OCI-LY7 (cell line): Measurements from ENCODE around the gene LAMA2.

Source experiments
- EZH2phosphoT487 ChIP-seq: fragments of 200-600 bp; sonication (generic); IDR thresholded peaks from 2 replicates; pipeline ENCODE4 v1.6.1; 2018; ENCODE audit warnings: low read depth, borderline replicate concordance, mild to moderate bottlenecking, mixed run types, antibody characterized with exemption, low read length, moderate library complexity, mixed read lengths
- TF ChIP-seq, protein P1 (sequence below): fragments of 200-600 bp; sonication (generic); conservative IDR thresholded peaks from 2 replicates; pipeline ENCODE4 v1.5.1; 2014; ENCODE audit warnings: mild to moderate bottlenecking, antibody characterized with exemption, low read length, moderate library complexity, mixed read lengths

DNA sequence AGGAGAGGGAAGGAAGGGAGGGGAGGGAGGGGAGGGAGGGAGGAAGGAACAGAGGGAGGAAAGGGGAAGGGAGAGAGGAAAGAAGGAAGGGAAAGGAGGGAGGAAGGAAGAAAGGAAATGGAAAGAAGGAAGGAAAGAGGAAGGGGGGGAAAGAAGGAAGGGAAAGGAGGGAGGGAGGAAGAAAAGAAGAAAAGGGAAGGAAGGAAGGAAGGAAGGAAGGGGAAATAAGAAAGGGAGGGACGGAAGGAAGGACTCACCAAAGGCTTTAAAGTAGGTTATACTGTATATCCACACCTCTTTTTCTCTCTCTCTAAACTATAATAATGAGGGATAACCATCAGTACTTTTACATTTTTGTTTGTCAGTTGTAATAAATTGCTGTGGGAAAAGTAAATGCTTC is 502.2 kb downstream of the LAMA2 start:
- TF ChIP-seq, protein P1, sequence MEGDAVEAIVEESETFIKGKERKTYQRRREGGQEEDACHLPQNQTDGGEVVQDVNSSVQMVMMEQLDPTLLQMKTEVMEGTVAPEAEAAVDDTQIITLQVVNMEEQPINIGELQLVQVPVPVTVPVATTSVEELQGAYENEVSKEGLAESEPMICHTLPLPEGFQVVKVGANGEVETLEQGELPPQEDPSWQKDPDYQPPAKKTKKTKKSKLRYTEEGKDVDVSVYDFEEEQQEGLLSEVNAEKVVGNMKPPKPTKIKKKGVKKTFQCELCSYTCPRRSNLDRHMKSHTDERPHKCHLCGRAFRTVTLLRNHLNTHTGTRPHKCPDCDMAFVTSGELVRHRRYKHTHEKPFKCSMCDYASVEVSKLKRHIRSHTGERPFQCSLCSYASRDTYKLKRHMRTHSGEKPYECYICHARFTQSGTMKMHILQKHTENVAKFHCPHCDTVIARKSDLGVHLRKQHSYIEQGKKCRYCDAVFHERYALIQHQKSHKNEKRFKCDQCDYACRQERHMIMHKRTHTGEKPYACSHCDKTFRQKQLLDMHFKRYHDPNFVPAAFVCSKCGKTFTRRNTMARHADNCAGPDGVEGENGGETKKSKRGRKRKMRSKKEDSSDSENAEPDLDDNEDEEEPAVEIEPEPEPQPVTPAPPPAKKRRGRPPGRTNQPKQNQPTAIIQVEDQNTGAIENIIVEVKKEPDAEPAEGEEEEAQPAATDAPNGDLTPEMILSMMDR = no peak
- TF ChIP-seq EZH2phosphoT487 = no peak
